IMR-90 (cell line): ENCODE measurements around the gene CHST3. TPM values are rescaled to one million over a fixed set of nuclear protein-coding genes. Genes with fewer than 3 reads are reported as not detected.

ENCODE experiments used
- ATAC-seq: fragments of 200-7000 bp; cut with Tn5 transposase; 2 replicates; pipeline ENCODE4 v1.9.1; 2020; ENCODE audit warnings: low read depth, mild to moderate bottlenecking, moderate library complexity
- BruUV-seq: library from RNA; stranded (reverse); fragments of 400-500 nt; replicated peaks from 2 replicates; lab custom pipeline; 2021; lab: Mats Ljungman, UMichigan
- CTCF ChIA-PET: fragments of 300-600 bp; formaldehyde crosslinking; extraction: SDS; loops from one replicate; lab custom pipeline; 2021; ENCODE audit warnings: antibody characterized with exemption; lab: Yijun Ruan, JAX
- POLR2A ChIA-PET: fragments of 300-600 bp; sonication (Branson Sonifier 250); formaldehyde crosslinking; loops from one replicate; lab custom pipeline; 2022; ENCODE audit warnings: antibody characterized with exemption; ENCODE audit not compliant: unreplicated experiment; lab: Charles Lee
- DNase-seq: peaks from one replicate; pipeline ENCODE4 v3.0.0; 2013
- H2AFZ ChIP-seq: replicated peaks from 2 replicates; pipeline ENCODE3; 2013; ENCODE audit warnings: low read length, mild to moderate bottlenecking; ENCODE audit not compliant: poor library complexity
- H2AK5ac ChIP-seq: 2 replicates; pipeline ENCODE4 v1.6.1; 2013; ENCODE audit warnings: low read depth, low read length, inconsistent platforms
- H2AK9ac ChIP-seq: replicated peaks from 2 replicates; pipeline ENCODE3; 2013; ENCODE audit warnings: mild to moderate bottlenecking, low read depth, low read length, moderate library complexity; ENCODE audit not compliant: poor library complexity
- H2BK120ac ChIP-seq: 2 replicates; pipeline ENCODE4 v1.6.1; 2013; ENCODE audit warnings: low read depth, low read length, inconsistent platforms
- H2BK15ac ChIP-seq: 3 replicates; pipeline ENCODE4 v1.6.1; 2013; ENCODE audit warnings: low read depth, low read length, inconsistent platforms
- H2BK20ac ChIP-seq: 2 replicates; pipeline ENCODE4 v1.6.1; 2013; ENCODE audit warnings: low read depth, mild to moderate bottlenecking, inconsistent platforms, low read length, moderate library complexity
- H2BK5ac ChIP-seq: 2 replicates; pipeline ENCODE4 v1.6.1; 2013; ENCODE audit warnings: mild to moderate bottlenecking, low read depth, low read length, inconsistent platforms; ENCODE audit not compliant: poor library complexity, severe bottlenecking
- H3K14ac ChIP-seq: replicated peaks from 2 replicates; pipeline ENCODE4 v1.6.1; 2013; ENCODE audit warnings: low read depth, low read length, inconsistent platforms
- H3K18ac ChIP-seq: 2 replicates; pipeline ENCODE4 v1.6.1; 2013; ENCODE audit warnings: low read depth, low read length, control low read depth
- H3K23ac ChIP-seq: 2 replicates; pipeline ENCODE4 v1.6.1; 2013; ENCODE audit warnings: low read depth, low read length, inconsistent platforms
- H3K27ac ChIP-seq: 2 replicates; pipeline ENCODE4 v1.5.1; 2013; ENCODE audit warnings: mild to moderate bottlenecking, control low read depth, low read length; ENCODE audit not compliant: insufficient read depth
- H3K27me3 ChIP-seq: 2 replicates; pipeline ENCODE4 v1.6.1; 2013; ENCODE audit warnings: low read length; ENCODE audit not compliant: control insufficient read depth, insufficient read depth
- H3K36me3 ChIP-seq: 2 replicates; pipeline ENCODE4 v1.6.1; 2013; ENCODE audit warnings: low read length, mixed read lengths; ENCODE audit not compliant: control insufficient read depth, insufficient read depth
- H3K4ac ChIP-seq: 2 replicates; pipeline ENCODE4 v1.6.1; 2013; ENCODE audit warnings: low read depth, low read length, inconsistent platforms
- H3K4me1 ChIP-seq: 2 replicates; pipeline ENCODE4 v1.6.1; 2013; ENCODE audit warnings: low read length, mixed read lengths; ENCODE audit not compliant: control insufficient read depth, insufficient read depth
- H3K4me2 ChIP-seq: 2 replicates; pipeline ENCODE4 v1.6.1; 2013; ENCODE audit warnings: low read depth, mild to moderate bottlenecking, control low read depth, low read length, moderate library complexity
- H3K4me3 ChIP-seq: 2 replicates; pipeline ENCODE4 v1.5.1; 2013; ENCODE audit warnings: low read depth, mild to moderate bottlenecking, control low read depth, low read length, moderate library complexity; ENCODE audit not compliant: insufficient read depth
- H3K56ac ChIP-seq: 2 replicates; pipeline ENCODE4 v1.6.1; 2013; ENCODE audit warnings: low read length, inconsistent platforms; ENCODE audit not compliant: insufficient read depth; ENCODE audit errors: extremely low read depth
- H3K79me1 ChIP-seq, 2 experiments: 2 replicates each; pipeline ENCODE4 v1.6.1; 2013; ENCODE audit warnings: low read length in 2 of 2, inconsistent platforms in 1 of 2, low read depth in 1 of 2
- H3K9ac ChIP-seq: 2 replicates; pipeline ENCODE4 v1.6.1; 2013; ENCODE audit warnings: low read depth, low read length, control low read depth
- H3K9me1 ChIP-seq: 2 replicates; pipeline ENCODE4 v1.6.1; 2013; ENCODE audit warnings: low read length, inconsistent platforms; ENCODE audit not compliant: insufficient read depth
- H3K9me3 ChIP-seq: 2 replicates; pipeline ENCODE4 v1.6.1; 2013; ENCODE audit warnings: low read length; ENCODE audit not compliant: control insufficient read depth, insufficient read depth
- H4K20me1 ChIP-seq: 2 replicates; pipeline ENCODE4 v1.6.1; 2013; ENCODE audit warnings: low read length, inconsistent platforms; ENCODE audit not compliant: insufficient read depth
- H4K5ac ChIP-seq: 2 replicates; pipeline ENCODE4 v1.6.1; 2013; ENCODE audit warnings: mild to moderate bottlenecking, low read depth, low read length, control low read depth
- H4K8ac ChIP-seq, 2 experiments: 2 replicates each; pipeline ENCODE4 v1.6.1; 2013; ENCODE audit warnings: low read depth in 2 of 2, low read length in 2 of 2, control low read depth in 1 of 2, inconsistent platforms in 1 of 2
- H4K91ac ChIP-seq: 2 replicates; pipeline ENCODE4 v1.6.1; 2013; ENCODE audit warnings: low read depth, low read length, inconsistent platforms; ENCODE audit not compliant: insufficient read depth
- BHLHE40 ChIP-seq: fragments of 150-350 bp; IDR thresholded peaks from 2 replicates; pipeline ENCODE4 v1.6.1; 2016; ENCODE audit warnings: mild to moderate bottlenecking, low read depth, low read length
- CEBPB ChIP-seq: IDR thresholded peaks from 2 replicates; pipeline ENCODE4 v1.6.1; 2012; ENCODE audit warnings: low read depth, low read length, improper control_type of control experiment
- CHD1 ChIP-seq: IDR thresholded peaks from 2 replicates; pipeline ENCODE4 v1.6.1; 2012; ENCODE audit warnings: low read depth, low read length, improper control_type of control experiment
- ELK1 ChIP-seq: fragments of 150-350 bp; IDR thresholded peaks from 2 replicates; pipeline ENCODE4 v1.6.1; 2016; ENCODE audit warnings: low read depth, mild to moderate bottlenecking, low read length, moderate library complexity, borderline replicate concordance
- FOS ChIP-seq: fragments of 150-350 bp; IDR thresholded peaks from 2 replicates; pipeline ENCODE4 v1.6.1; 2016; ENCODE audit warnings: low read depth, low read length
- MAFK ChIP-seq: IDR thresholded peaks from 2 replicates; pipeline ENCODE4 v1.6.1; 2012; ENCODE audit warnings: low read depth, low read length, improper control_type of control experiment
- MAZ ChIP-seq: IDR thresholded peaks from 2 replicates; pipeline ENCODE4 v1.6.1; 2012; ENCODE audit warnings: low read depth, mild to moderate bottlenecking, low read length, improper control_type of control experiment, moderate library complexity, borderline replicate concordance
- MXI1 ChIP-seq: IDR thresholded peaks from 2 replicates; pipeline ENCODE4 v1.6.1; 2012; ENCODE audit warnings: low read depth, mild to moderate bottlenecking, low read length, moderate library complexity, borderline replicate concordance
- NFE2L2 ChIP-seq: fragments of 150-350 bp; IDR thresholded peaks from 2 replicates; pipeline ENCODE4 v1.6.1; 2016; ENCODE audit warnings: low read depth, mild to moderate bottlenecking, low read length
- POLR2A ChIP-seq: IDR thresholded peaks from 2 replicates; pipeline ENCODE4 v1.6.1; 2012; ENCODE audit warnings: mild to moderate bottlenecking, low read depth, low read length
- RAD21 ChIP-seq: IDR thresholded peaks from 2 replicates; pipeline ENCODE4 v1.6.1; 2012; ENCODE audit warnings: low read length, improper control_type of control experiment
- RCOR1 ChIP-seq: IDR thresholded peaks from 2 replicates; pipeline ENCODE4 v1.6.1; 2012; ENCODE audit warnings: mild to moderate bottlenecking, low read length, improper control_type of control experiment; ENCODE audit not compliant: insufficient replicate concordance
- RFX5 ChIP-seq: IDR thresholded peaks from 2 replicates; pipeline ENCODE4 v1.8.0; 2012; ENCODE audit warnings: low read depth, mild to moderate bottlenecking, low read length, moderate library complexity
- SMC3 ChIP-seq: fragments of 150-350 bp; IDR thresholded peaks from 2 replicates; pipeline ENCODE4 v1.6.1; 2016; ENCODE audit warnings: low read depth, mild to moderate bottlenecking, antibody characterized with exemption, low read length, moderate library complexity
- WGBS, 2 experiments: methylation state at CpG; one replicate each; pipeline versions ENCODE4 v1.1.5 to v1.1.7; 2013; ENCODE audit warnings: missing lambda C conversion rate in 2 of 2; ENCODE audit not compliant: insufficient read length in 1 of 2; ENCODE audit errors: extremely low coverage in 2 of 2; 5-methylcytosine and 5-hydroxymethylcytosine counted together
- dilution Hi-C: fragments of 300-500 bp; cut with HindIII; formaldehyde crosslinking; loops from one replicate; pipeline ENCODE4 v1.14.3; 2018; ENCODE audit warnings: low sequenced_read_pairs; ENCODE audit not compliant: unreplicated experiment
- in situ Hi-C: fragments of 300-500 bp; cut with MboI; formaldehyde crosslinking; loops from 3 replicates; pipeline ENCODE4 v1.14.3; 2019; ENCODE audit warnings: low sequenced_read_pairs, inconsistent platforms, mixed read lengths
- intact Hi-C: fragments of 100-400 bp; cut with micrococcal nuclease; formaldehyde crosslinking; loops from 2 replicates; pipeline ENCODE4 v1.10.0; 2022
- polyA plus RNA-seq, 3 experiments: library from polyadenylated mRNA; depleted of rRNA; stranded (reverse); fragments of >200 nt; gene quantifications; 2 replicates each; pipeline ENCODE4 v1.2.3, GENCODE V29; 2012; ENCODE audit warnings: low replicate concordance in 1 of 3
- total RNA-seq: library from RNA; depleted of rRNA; stranded (reverse); fragments of >200 nt; gene quantifications from 2 replicates; pipeline ENCODE4 v1.2.3, GENCODE V29; 2012
- TF ChIP-seq, protein P1 (sequence below): conservative IDR thresholded peaks from 2 replicates; pipeline ENCODE4 v1.5.1; 2012; ENCODE audit warnings: mild to moderate bottlenecking, low read depth, low read length, improper control_type of control experiment
- TF ChIP-seq, protein P2 (sequence below): fragments of 150-350 bp; IDR thresholded peaks from 2 replicates; pipeline ENCODE4 v1.6.1; 2017; ENCODE audit warnings: mild to moderate bottlenecking, antibody characterized with exemption, low read length, low read depth

Gene CHST3
- total and polyA plus RNA-seq, 2 of the 4 experiments (the other 2 are of a cell fraction): 8.6 to 9.0 TPM

GRCh38 chr10:72049472-72049871 is 85.3 kb downstream of the CHST3 start:
- Histone ChIP-seq H2AFZ (no peak overlapping the region), H3K27ac (no peak overlapping the region), H2BK5ac (no peak overlapping the region), H3K14ac (no peak overlapping the region), H3K4me3 (no peak overlapping the region), H3K9me3 (peaks cover 5% of the 10 kb centered on the region), H3K4me2 (no peak overlapping the region), H3K36me3 (no peaks in the 10 kb centered on the region), H4K91ac (no peak overlapping the region), H4K20me1 (no peaks in the 10 kb centered on the region), H3K79me1 (no peaks in the 10 kb centered on the region), H2BK120ac (no peak overlapping the region), H3K9ac (no peak overlapping the region), H2AK5ac (no peak overlapping the region), H3K27me3 (peaks cover 25% of the 10 kb centered on the region), H4K5ac (no peak overlapping the region), H3K9me1 (no peaks in the 10 kb centered on the region), H4K8ac (no peak overlapping the region), H3K18ac (no peak overlapping the region), H2AK9ac (no peak overlapping the region), H3K4ac (no peak overlapping the region), H3K4me1 (peaks cover 1% of the 10 kb centered on the region; the same call in 1 of the 2 replicates), H3K56ac (no peak overlapping the region), H3K23ac (no peak overlapping the region), H2BK15ac (no peak overlapping the region), H2BK20ac (no peak overlapping the region)
- DNase-seq (no peak), ATAC-seq (no peak)
- dilution Hi-C loops: no loop called here
- in situ Hi-C loops: loop anchor here (5.0 kb wide), 2 partner anchors 92 to 147 kb away; no protein-coding TSS in a partner anchor
- CTCF ChIA-PET: interaction anchor here (0.8 to 4.1 kb wide), 10 partner anchors 76 to 288 kb away, joined by 4 to 26 read pairs (median 6); no protein-coding TSS in a partner anchor
- intact Hi-C loops: loop anchor here (2.0 to 10.0 kb wide), 2 partner anchors 85 to 735 kb away; partner anchors contain the start of genes CHST3 and SLC29A3
- POLR2A ChIA-PET: interaction anchor here (0.6 kb wide), 1 partner anchor 280 kb away, joined by 3 read pairs; no protein-coding TSS in a partner anchor
- no CpG with 5 or more reads among the region's 1 CpG for WGBS, 2 experiments
- TF ChIP-seq FOS (no peak), POLR2A (no peak), MAZ (no peak), NFE2L2 (no peak), MAFK (no peak), SMC3 (no peak), ELK1 (no peak), RCOR1 (no peak), MXI1 (no peak), CEBPB (no peak), CHD1 (no peak), RAD21 (no peak), BHLHE40 (no peak), RFX5 (no peak)
- TF ChIP-seq, protein P1, sequence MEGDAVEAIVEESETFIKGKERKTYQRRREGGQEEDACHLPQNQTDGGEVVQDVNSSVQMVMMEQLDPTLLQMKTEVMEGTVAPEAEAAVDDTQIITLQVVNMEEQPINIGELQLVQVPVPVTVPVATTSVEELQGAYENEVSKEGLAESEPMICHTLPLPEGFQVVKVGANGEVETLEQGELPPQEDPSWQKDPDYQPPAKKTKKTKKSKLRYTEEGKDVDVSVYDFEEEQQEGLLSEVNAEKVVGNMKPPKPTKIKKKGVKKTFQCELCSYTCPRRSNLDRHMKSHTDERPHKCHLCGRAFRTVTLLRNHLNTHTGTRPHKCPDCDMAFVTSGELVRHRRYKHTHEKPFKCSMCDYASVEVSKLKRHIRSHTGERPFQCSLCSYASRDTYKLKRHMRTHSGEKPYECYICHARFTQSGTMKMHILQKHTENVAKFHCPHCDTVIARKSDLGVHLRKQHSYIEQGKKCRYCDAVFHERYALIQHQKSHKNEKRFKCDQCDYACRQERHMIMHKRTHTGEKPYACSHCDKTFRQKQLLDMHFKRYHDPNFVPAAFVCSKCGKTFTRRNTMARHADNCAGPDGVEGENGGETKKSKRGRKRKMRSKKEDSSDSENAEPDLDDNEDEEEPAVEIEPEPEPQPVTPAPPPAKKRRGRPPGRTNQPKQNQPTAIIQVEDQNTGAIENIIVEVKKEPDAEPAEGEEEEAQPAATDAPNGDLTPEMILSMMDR: no peak
- TF ChIP-seq, protein P2, sequence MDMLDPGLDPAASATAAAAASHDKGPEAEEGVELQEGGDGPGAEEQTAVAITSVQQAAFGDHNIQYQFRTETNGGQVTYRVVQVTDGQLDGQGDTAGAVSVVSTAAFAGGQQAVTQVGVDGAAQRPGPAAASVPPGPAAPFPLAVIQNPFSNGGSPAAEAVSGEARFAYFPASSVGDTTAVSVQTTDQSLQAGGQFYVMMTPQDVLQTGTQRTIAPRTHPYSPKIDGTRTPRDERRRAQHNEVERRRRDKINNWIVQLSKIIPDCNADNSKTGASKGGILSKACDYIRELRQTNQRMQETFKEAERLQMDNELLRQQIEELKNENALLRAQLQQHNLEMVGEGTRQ: no peak
- BruUV-seq: no TSS peak
